H9 (cell line): ENCODE results near the gene STT3B. TPM values are rescaled to one million over a fixed set of nuclear protein-coding genes. Genes with fewer than 3 reads are reported as not detected.

Source experiments
- DNase-seq: peaks from one replicate; pipeline ENCODE4 v3.0.0-alpha.2; 2017
- H2AFZ ChIP-seq: one replicate; pipeline ENCODE4 v1.6.1; 2013; ENCODE audit warnings: mild to moderate bottlenecking, low read length, control low read depth, moderate library complexity
- H2AK5ac ChIP-seq: 2 replicates; pipeline ENCODE4 v1.6.1; 2013; ENCODE audit warnings: low read length, control low read depth, mixed read lengths; ENCODE audit not compliant: insufficient read length
- H2BK120ac ChIP-seq: one replicate; pipeline ENCODE4 v1.6.1; 2013; ENCODE audit warnings: low read depth, mild to moderate bottlenecking, low read length, control low read depth, inconsistent platforms; ENCODE audit not compliant: poor library complexity, severe bottlenecking
- H2BK12ac ChIP-seq: 2 replicates; pipeline ENCODE4 v1.6.1; 2013; ENCODE audit warnings: low read length, control low read depth, mixed read lengths, low read depth; ENCODE audit not compliant: insufficient read length
- H2BK15ac ChIP-seq: 2 replicates; pipeline ENCODE4 v1.6.1; 2013; ENCODE audit warnings: low read depth, low read length, control low read depth
- H2BK20ac ChIP-seq: one replicate; pipeline ENCODE4 v1.6.1; 2013; ENCODE audit warnings: low read depth, mild to moderate bottlenecking, low read length, control low read depth, inconsistent platforms; ENCODE audit not compliant: poor library complexity, severe bottlenecking
- H2BK5ac ChIP-seq: 2 replicates; pipeline ENCODE4 v1.6.1; 2013; ENCODE audit warnings: low read length, control low read depth, mixed read lengths; ENCODE audit not compliant: insufficient read length
- H3K14ac ChIP-seq: 2 replicates; pipeline ENCODE4 v1.6.1; 2013; ENCODE audit warnings: low read length, control low read depth; ENCODE audit not compliant: insufficient read depth
- H3K18ac ChIP-seq: 2 replicates; pipeline ENCODE4 v1.6.1; 2013; ENCODE audit warnings: low read depth, mild to moderate bottlenecking, mixed read lengths, low read length, control low read depth; ENCODE audit not compliant: insufficient read length
- H3K23ac ChIP-seq: 2 replicates; pipeline ENCODE4 v1.6.1; 2013; ENCODE audit warnings: low read length, control low read depth, mixed read lengths, low read depth; ENCODE audit not compliant: insufficient read length
- H3K23me2 ChIP-seq: 2 replicates; pipeline ENCODE4 v1.6.1; 2013; ENCODE audit warnings: low read depth, mild to moderate bottlenecking, mixed read lengths, low read length, control low read depth; ENCODE audit not compliant: insufficient read length, poor library complexity, severe bottlenecking
- H3K27ac ChIP-seq: 2 replicates; pipeline ENCODE4 v1.5.1; 2013; ENCODE audit warnings: low read length, control low read depth, mixed read lengths, low read depth; ENCODE audit not compliant: insufficient read length
- H3K27me3 ChIP-seq: 2 replicates; pipeline ENCODE4 v1.6.1; 2013; ENCODE audit warnings: low read length, control low read depth, inconsistent platforms; ENCODE audit not compliant: insufficient read depth
- H3K4ac ChIP-seq: 2 replicates; pipeline ENCODE4 v1.6.1; 2013; ENCODE audit warnings: low read depth, mild to moderate bottlenecking, control low read depth, inconsistent platforms, low read length, moderate library complexity
- H3K4me1 ChIP-seq: 2 replicates; pipeline ENCODE4 v1.6.1; 2013; ENCODE audit warnings: low read length, control low read depth, inconsistent platforms; ENCODE audit not compliant: insufficient read depth
- H3K4me2 ChIP-seq: 2 replicates; pipeline ENCODE4 v1.6.1; 2013; ENCODE audit warnings: low read length, control low read depth, mixed read lengths; ENCODE audit not compliant: insufficient read length, insufficient read depth
- H3K56ac ChIP-seq: 2 replicates; pipeline ENCODE4 v1.6.1; 2013; ENCODE audit warnings: low read depth, mild to moderate bottlenecking, mixed read lengths, low read length, control low read depth; ENCODE audit not compliant: insufficient read length
- H3K79me1 ChIP-seq: 2 replicates; pipeline ENCODE4 v1.6.1; 2013; ENCODE audit warnings: low read depth, mild to moderate bottlenecking, moderate library complexity, low read length, control low read depth, inconsistent platforms; ENCODE audit not compliant: insufficient read depth, poor library complexity, severe bottlenecking
- H3K79me2 ChIP-seq: 2 replicates; pipeline ENCODE4 v1.6.1; 2013; ENCODE audit warnings: low read length, control low read depth, inconsistent platforms; ENCODE audit not compliant: insufficient read depth
- H3K9ac ChIP-seq: 2 replicates; pipeline ENCODE4 v1.6.1; 2013; ENCODE audit warnings: low read length, control low read depth, mixed read lengths; ENCODE audit not compliant: insufficient read length; ENCODE audit errors: extremely low read depth
- H3K9me3 ChIP-seq: one replicate; pipeline ENCODE4 v1.6.1; 2013; ENCODE audit warnings: low read depth, low read length, inconsistent platforms; ENCODE audit not compliant: control insufficient read depth
- H3T11ph ChIP-seq: one replicate; pipeline ENCODE4 v1.6.1; 2013; ENCODE audit warnings: mild to moderate bottlenecking, low read length, control low read depth, inconsistent platforms
- H4K20me1 ChIP-seq: one replicate; pipeline ENCODE4 v1.6.1; 2013; ENCODE audit not compliant: control insufficient read depth, insufficient read length, insufficient read depth
- H4K5ac ChIP-seq: 2 replicates; pipeline ENCODE4 v1.6.1; 2013; ENCODE audit warnings: low read depth, mild to moderate bottlenecking, mixed read lengths, low read length, control low read depth; ENCODE audit not compliant: insufficient read length
- H4K8ac ChIP-seq: replicated peaks from 2 replicates; pipeline ENCODE4 v1.6.1; 2013; ENCODE audit warnings: low read length, control low read depth, mixed read lengths, low read depth; ENCODE audit not compliant: insufficient read length
- H4K91ac ChIP-seq: 2 replicates; pipeline ENCODE4 v1.6.1; 2013; ENCODE audit warnings: low read depth, mild to moderate bottlenecking, moderate library complexity, mixed read lengths, low read length, control low read depth; ENCODE audit not compliant: insufficient read length
- H3K27ac Mint-ChIP-seq, 3 experiments: 2 replicates in 2 of 3; 3 replicates in 1 of 3; pipeline ENCODE4 v1.8.0; 2020 to 2021; ENCODE audit warnings: mixed read lengths in 3 of 3, mild to moderate bottlenecking in 1 of 3, moderate library complexity in 1 of 3
- H3K27me3 Mint-ChIP-seq: 2 replicates; pipeline ENCODE4 v1.8.0; 2021; ENCODE audit warnings: low read depth, mild to moderate bottlenecking, moderate library complexity, mixed read lengths
- H3K36me3 Mint-ChIP-seq, 3 experiments: 2 replicates in 2 of 3; 3 replicates in 1 of 3; pipeline ENCODE4 v1.8.0; 2020 to 2021; ENCODE audit warnings: low read depth in 3 of 3, mixed read lengths in 3 of 3; ENCODE audit not compliant: insufficient read depth in 1 of 3
- H3K4me1 Mint-ChIP-seq, 2 experiments: 2 replicates each; pipeline ENCODE4 v1.8.0; 2020; ENCODE audit warnings: mixed read lengths in 2 of 2
- H3K4me3 Mint-ChIP-seq, 2 experiments: 2 replicates in 1 of 2; 3 replicates in 1 of 2; pipeline ENCODE4 v1.8.0; 2020 to 2021; ENCODE audit warnings: mild to moderate bottlenecking in 2 of 2, mixed read lengths in 2 of 2, moderate library complexity in 1 of 2
- H3K9me3 Mint-ChIP-seq, 2 experiments: 2 replicates in 1 of 2; 3 replicates in 1 of 2; pipeline ENCODE4 v1.8.0; 2020; ENCODE audit warnings: mild to moderate bottlenecking in 2 of 2, mixed read lengths in 2 of 2, moderate library complexity in 1 of 2
- total RNA-seq: library from RNA; stranded (reverse); gene quantifications from 2 replicates; pipeline ENCODE4 v1.2.1, GENCODE V29; 2021
- TF ChIP-seq, protein P1 (sequence below): fragments of 200-600 bp; sonication (generic); conservative IDR thresholded peaks from 3 replicates; pipeline ENCODE4 v1.8.0; 2021; ENCODE audit warnings: antibody characterized with exemption, mild to moderate bottlenecking

Gene STT3B
- total RNA-seq, 1 experiment from 2014 or later: 79.9 TPM

DNA sequence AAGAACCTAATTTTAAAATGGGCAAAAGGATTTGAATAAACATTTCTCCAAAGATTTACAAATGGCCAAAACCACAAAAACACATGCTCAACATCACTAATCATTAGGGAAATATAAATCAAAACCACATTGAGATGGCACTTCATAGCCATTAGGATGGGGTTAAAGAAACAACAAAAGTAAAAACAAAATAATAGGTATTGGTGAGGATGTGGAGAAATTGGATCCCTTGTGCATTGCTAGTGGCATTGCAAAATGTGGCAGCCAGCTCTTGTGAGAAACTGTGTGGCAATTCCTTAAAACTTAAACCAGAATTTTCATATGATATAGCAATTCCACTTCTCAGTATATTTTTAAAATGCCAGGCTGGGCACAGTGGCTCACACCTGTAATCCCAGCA, 126.5 kb downstream of the STT3B start:
- no peak overlapping the region for H2BK120ac ChIP-seq
- H3K9me3 ChIP-seq: no peaks in the 10 kb centered on the region
- H4K8ac ChIP-seq: no peak overlapping the region
- no peak overlapping the region for H3K14ac ChIP-seq
- Mint-ChIP-seq H3K4me1 (peaks cover 12 to 15% of the 10 kb centered on the region in 2 experiments), H3K36me3 (peaks cover 53 to 61% (median 59%) of the 10 kb centered on the region in 3 experiments), H3K27me3 (no peaks in the 10 kb centered on the region), H3K9me3 (peaks cover 29 to 30% of the 10 kb centered on the region in 2 experiments), H3K27ac (no peak overlapping the region), H3K4me3 (no peak overlapping the region)
- no peak for DNase-seq
- TF ChIP-seq, protein P1, sequence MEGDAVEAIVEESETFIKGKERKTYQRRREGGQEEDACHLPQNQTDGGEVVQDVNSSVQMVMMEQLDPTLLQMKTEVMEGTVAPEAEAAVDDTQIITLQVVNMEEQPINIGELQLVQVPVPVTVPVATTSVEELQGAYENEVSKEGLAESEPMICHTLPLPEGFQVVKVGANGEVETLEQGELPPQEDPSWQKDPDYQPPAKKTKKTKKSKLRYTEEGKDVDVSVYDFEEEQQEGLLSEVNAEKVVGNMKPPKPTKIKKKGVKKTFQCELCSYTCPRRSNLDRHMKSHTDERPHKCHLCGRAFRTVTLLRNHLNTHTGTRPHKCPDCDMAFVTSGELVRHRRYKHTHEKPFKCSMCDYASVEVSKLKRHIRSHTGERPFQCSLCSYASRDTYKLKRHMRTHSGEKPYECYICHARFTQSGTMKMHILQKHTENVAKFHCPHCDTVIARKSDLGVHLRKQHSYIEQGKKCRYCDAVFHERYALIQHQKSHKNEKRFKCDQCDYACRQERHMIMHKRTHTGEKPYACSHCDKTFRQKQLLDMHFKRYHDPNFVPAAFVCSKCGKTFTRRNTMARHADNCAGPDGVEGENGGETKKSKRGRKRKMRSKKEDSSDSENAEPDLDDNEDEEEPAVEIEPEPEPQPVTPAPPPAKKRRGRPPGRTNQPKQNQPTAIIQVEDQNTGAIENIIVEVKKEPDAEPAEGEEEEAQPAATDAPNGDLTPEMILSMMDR: no peak
- no peaks in the 10 kb centered on the region for H3K4me1 ChIP-seq
- no peak overlapping the region for H3K9ac ChIP-seq
- H3K56ac ChIP-seq: no peak overlapping the region
- no peaks in the 10 kb centered on the region for H3K79me1 ChIP-seq
- H3K27me3 ChIP-seq: no peaks in the 10 kb centered on the region
- no peak overlapping the region for H2BK15ac ChIP-seq
- no peak overlapping the region for H3T11ph ChIP-seq
- H3K4ac ChIP-seq: no peak overlapping the region
- H3K18ac ChIP-seq: no peak overlapping the region
- no peak overlapping the region for H2AFZ ChIP-seq
- H3K4me2 ChIP-seq: no peak overlapping the region
- no peak overlapping the region for H4K91ac ChIP-seq
- no peaks in the 10 kb centered on the region for H3K23me2 ChIP-seq
- H4K20me1 ChIP-seq: no peaks in the 10 kb centered on the region
- no peaks in the 10 kb centered on the region for H3K79me2 ChIP-seq
- H2BK20ac ChIP-seq: no peak overlapping the region
- H2AK5ac ChIP-seq: no peak overlapping the region
- no peak overlapping the region for H3K23ac ChIP-seq
- no peak overlapping the region for H4K5ac ChIP-seq
- H2BK12ac ChIP-seq: no peak overlapping the region
- no peak overlapping the region for H2BK5ac ChIP-seq
- H3K27ac ChIP-seq: no peak overlapping the region
